IMR-90 (cell line): Measurements from ENCODE around the gene CDH23. TPM values are rescaled to one million over a fixed set of nuclear protein-coding genes. Genes with fewer than 3 reads are reported as not detected.

Experiments used
- ATAC-seq: fragments of 200-7000 bp; cut with Tn5 transposase; 2 replicates; pipeline ENCODE4 v1.9.1; 2020; ENCODE audit warnings: low read depth, mild to moderate bottlenecking, moderate library complexity
- BruUV-seq: library from RNA; stranded (reverse); fragments of 400-500 nt; replicated peaks from 2 replicates; lab custom pipeline; 2021; lab: Mats Ljungman, UMichigan
- CTCF ChIA-PET: fragments of 300-600 bp; formaldehyde crosslinking; extraction: SDS; loops from one replicate; lab custom pipeline; 2021; ENCODE audit warnings: antibody characterized with exemption; lab: Yijun Ruan, JAX
- POLR2A ChIA-PET: fragments of 300-600 bp; sonication (Branson Sonifier 250); formaldehyde crosslinking; loops from one replicate; lab custom pipeline; 2022; ENCODE audit warnings: antibody characterized with exemption; ENCODE audit not compliant: unreplicated experiment; lab: Charles Lee
- DNase-seq: peaks from one replicate; pipeline ENCODE4 v3.0.0; 2013
- H2AFZ ChIP-seq: replicated peaks from 2 replicates; pipeline ENCODE3; 2013; ENCODE audit warnings: low read length, mild to moderate bottlenecking; ENCODE audit not compliant: poor library complexity
- H2AK5ac ChIP-seq: 2 replicates; pipeline ENCODE4 v1.6.1; 2013; ENCODE audit warnings: low read depth, low read length, inconsistent platforms
- H2AK9ac ChIP-seq: replicated peaks from 2 replicates; pipeline ENCODE3; 2013; ENCODE audit warnings: mild to moderate bottlenecking, low read depth, low read length, moderate library complexity; ENCODE audit not compliant: poor library complexity
- H2BK120ac ChIP-seq: 2 replicates; pipeline ENCODE4 v1.6.1; 2013; ENCODE audit warnings: low read depth, low read length, inconsistent platforms
- H2BK15ac ChIP-seq: 3 replicates; pipeline ENCODE4 v1.6.1; 2013; ENCODE audit warnings: low read depth, low read length, inconsistent platforms
- H2BK20ac ChIP-seq: 2 replicates; pipeline ENCODE4 v1.6.1; 2013; ENCODE audit warnings: low read depth, mild to moderate bottlenecking, inconsistent platforms, low read length, moderate library complexity
- H2BK5ac ChIP-seq: 2 replicates; pipeline ENCODE4 v1.6.1; 2013; ENCODE audit warnings: mild to moderate bottlenecking, low read depth, low read length, inconsistent platforms; ENCODE audit not compliant: poor library complexity, severe bottlenecking
- H3K14ac ChIP-seq: replicated peaks from 2 replicates; pipeline ENCODE4 v1.6.1; 2013; ENCODE audit warnings: low read depth, low read length, inconsistent platforms
- H3K18ac ChIP-seq: 2 replicates; pipeline ENCODE4 v1.6.1; 2013; ENCODE audit warnings: low read depth, low read length, control low read depth
- H3K23ac ChIP-seq: 2 replicates; pipeline ENCODE4 v1.6.1; 2013; ENCODE audit warnings: low read depth, low read length, inconsistent platforms
- H3K27ac ChIP-seq: 2 replicates; pipeline ENCODE4 v1.5.1; 2013; ENCODE audit warnings: mild to moderate bottlenecking, control low read depth, low read length; ENCODE audit not compliant: insufficient read depth
- H3K27me3 ChIP-seq: 2 replicates; pipeline ENCODE4 v1.6.1; 2013; ENCODE audit warnings: low read length; ENCODE audit not compliant: control insufficient read depth, insufficient read depth
- H3K36me3 ChIP-seq: 2 replicates; pipeline ENCODE4 v1.6.1; 2013; ENCODE audit warnings: low read length, mixed read lengths; ENCODE audit not compliant: control insufficient read depth, insufficient read depth
- H3K4ac ChIP-seq: 2 replicates; pipeline ENCODE4 v1.6.1; 2013; ENCODE audit warnings: low read depth, low read length, inconsistent platforms
- H3K4me1 ChIP-seq: 2 replicates; pipeline ENCODE4 v1.6.1; 2013; ENCODE audit warnings: low read length, mixed read lengths; ENCODE audit not compliant: control insufficient read depth, insufficient read depth
- H3K4me2 ChIP-seq: 2 replicates; pipeline ENCODE4 v1.6.1; 2013; ENCODE audit warnings: low read depth, mild to moderate bottlenecking, control low read depth, low read length, moderate library complexity
- H3K4me3 ChIP-seq: 2 replicates; pipeline ENCODE4 v1.5.1; 2013; ENCODE audit warnings: low read depth, mild to moderate bottlenecking, control low read depth, low read length, moderate library complexity; ENCODE audit not compliant: insufficient read depth
- H3K56ac ChIP-seq: 2 replicates; pipeline ENCODE4 v1.6.1; 2013; ENCODE audit warnings: low read length, inconsistent platforms; ENCODE audit not compliant: insufficient read depth; ENCODE audit errors: extremely low read depth
- H3K79me1 ChIP-seq, 2 experiments: 2 replicates each; pipeline ENCODE4 v1.6.1; 2013; ENCODE audit warnings: low read length in 2 of 2, inconsistent platforms in 1 of 2, low read depth in 1 of 2
- H3K9ac ChIP-seq: 2 replicates; pipeline ENCODE4 v1.6.1; 2013; ENCODE audit warnings: low read depth, low read length, control low read depth
- H3K9me1 ChIP-seq: 2 replicates; pipeline ENCODE4 v1.6.1; 2013; ENCODE audit warnings: low read length, inconsistent platforms; ENCODE audit not compliant: insufficient read depth
- H3K9me3 ChIP-seq: 2 replicates; pipeline ENCODE4 v1.6.1; 2013; ENCODE audit warnings: low read length; ENCODE audit not compliant: control insufficient read depth, insufficient read depth
- H4K20me1 ChIP-seq: 2 replicates; pipeline ENCODE4 v1.6.1; 2013; ENCODE audit warnings: low read length, inconsistent platforms; ENCODE audit not compliant: insufficient read depth
- H4K5ac ChIP-seq: 2 replicates; pipeline ENCODE4 v1.6.1; 2013; ENCODE audit warnings: mild to moderate bottlenecking, low read depth, low read length, control low read depth
- H4K8ac ChIP-seq, 2 experiments: 2 replicates each; pipeline ENCODE4 v1.6.1; 2013; ENCODE audit warnings: low read depth in 2 of 2, low read length in 2 of 2, control low read depth in 1 of 2, inconsistent platforms in 1 of 2
- H4K91ac ChIP-seq: 2 replicates; pipeline ENCODE4 v1.6.1; 2013; ENCODE audit warnings: low read depth, low read length, inconsistent platforms; ENCODE audit not compliant: insufficient read depth
- CEBPB ChIP-seq: IDR thresholded peaks from 2 replicates; pipeline ENCODE4 v1.6.1; 2012; ENCODE audit warnings: low read depth, low read length, improper control_type of control experiment
- MAFK ChIP-seq: IDR thresholded peaks from 2 replicates; pipeline ENCODE4 v1.6.1; 2012; ENCODE audit warnings: low read depth, low read length, improper control_type of control experiment
- MAZ ChIP-seq: IDR thresholded peaks from 2 replicates; pipeline ENCODE4 v1.6.1; 2012; ENCODE audit warnings: low read depth, mild to moderate bottlenecking, low read length, improper control_type of control experiment, moderate library complexity, borderline replicate concordance
- WGBS, 2 experiments: methylation state at CpG; one replicate each; pipeline versions ENCODE4 v1.1.5 to v1.1.7; 2013; ENCODE audit warnings: missing lambda C conversion rate in 2 of 2; ENCODE audit not compliant: insufficient read length in 1 of 2; ENCODE audit errors: extremely low coverage in 2 of 2; 5-methylcytosine and 5-hydroxymethylcytosine counted together
- dilution Hi-C: fragments of 300-500 bp; cut with HindIII; formaldehyde crosslinking; loops from one replicate; pipeline ENCODE4 v1.14.3; 2018; ENCODE audit warnings: low sequenced_read_pairs; ENCODE audit not compliant: unreplicated experiment
- in situ Hi-C: fragments of 300-500 bp; cut with MboI; formaldehyde crosslinking; loops from 3 replicates; pipeline ENCODE4 v1.14.3; 2019; ENCODE audit warnings: low sequenced_read_pairs, inconsistent platforms, mixed read lengths
- intact Hi-C: fragments of 100-400 bp; cut with micrococcal nuclease; formaldehyde crosslinking; loops from 2 replicates; pipeline ENCODE4 v1.10.0; 2022
- polyA plus RNA-seq, 3 experiments: library from polyadenylated mRNA; depleted of rRNA; stranded (reverse); fragments of >200 nt; gene quantifications; 2 replicates each; pipeline ENCODE4 v1.2.3, GENCODE V29; 2012; ENCODE audit warnings: low replicate concordance in 1 of 3
- total RNA-seq: library from RNA; depleted of rRNA; stranded (reverse); fragments of >200 nt; gene quantifications from 2 replicates; pipeline ENCODE4 v1.2.3, GENCODE V29; 2012
- TF ChIP-seq, protein P1 (sequence below): conservative IDR thresholded peaks from 2 replicates; pipeline ENCODE4 v1.5.1; 2012; ENCODE audit warnings: mild to moderate bottlenecking, low read depth, low read length, improper control_type of control experiment
- TF ChIP-seq, protein P2 (sequence below): fragments of 150-350 bp; IDR thresholded peaks from 2 replicates; pipeline ENCODE4 v1.6.1; 2016; ENCODE audit warnings: low read depth, mild to moderate bottlenecking, low read length, moderate library complexity, borderline replicate concordance

CDH23 gene
- total and polyA plus RNA-seq, 2 of the 4 experiments (the other 2 are of a cell fraction), result under 0.01 to 0.03 TPM

DNA sequence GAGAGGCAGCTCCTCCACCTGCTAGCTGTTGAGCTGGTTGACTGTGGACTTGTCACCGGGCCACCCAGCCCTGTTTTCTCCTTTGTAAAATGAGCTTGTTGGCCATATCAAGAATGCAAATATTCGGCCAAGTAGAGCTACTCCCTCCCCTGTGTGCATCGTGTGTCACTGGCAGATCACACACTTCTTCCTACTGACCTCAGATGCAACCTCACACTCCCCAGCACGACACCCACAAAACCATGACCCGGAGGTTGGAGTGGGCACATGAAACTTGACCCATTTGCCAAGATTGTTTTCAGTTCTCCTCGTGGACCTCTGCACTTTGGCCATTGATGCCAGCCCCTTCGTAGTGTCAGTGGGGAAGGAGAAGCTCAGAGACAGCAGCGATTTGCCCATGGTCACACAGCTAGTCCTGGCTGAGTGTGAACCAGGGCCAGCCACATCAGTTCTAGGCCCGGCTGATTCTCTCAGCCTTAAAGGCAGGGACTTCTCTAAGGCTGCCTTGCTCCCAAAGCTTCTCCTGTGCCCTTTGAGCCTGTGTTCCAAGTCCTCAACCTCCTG lies 101.1 kb downstream of the CDH23 start:
- TF ChIP-seq MAFK, result no peak
- TF ChIP-seq, protein P1, sequence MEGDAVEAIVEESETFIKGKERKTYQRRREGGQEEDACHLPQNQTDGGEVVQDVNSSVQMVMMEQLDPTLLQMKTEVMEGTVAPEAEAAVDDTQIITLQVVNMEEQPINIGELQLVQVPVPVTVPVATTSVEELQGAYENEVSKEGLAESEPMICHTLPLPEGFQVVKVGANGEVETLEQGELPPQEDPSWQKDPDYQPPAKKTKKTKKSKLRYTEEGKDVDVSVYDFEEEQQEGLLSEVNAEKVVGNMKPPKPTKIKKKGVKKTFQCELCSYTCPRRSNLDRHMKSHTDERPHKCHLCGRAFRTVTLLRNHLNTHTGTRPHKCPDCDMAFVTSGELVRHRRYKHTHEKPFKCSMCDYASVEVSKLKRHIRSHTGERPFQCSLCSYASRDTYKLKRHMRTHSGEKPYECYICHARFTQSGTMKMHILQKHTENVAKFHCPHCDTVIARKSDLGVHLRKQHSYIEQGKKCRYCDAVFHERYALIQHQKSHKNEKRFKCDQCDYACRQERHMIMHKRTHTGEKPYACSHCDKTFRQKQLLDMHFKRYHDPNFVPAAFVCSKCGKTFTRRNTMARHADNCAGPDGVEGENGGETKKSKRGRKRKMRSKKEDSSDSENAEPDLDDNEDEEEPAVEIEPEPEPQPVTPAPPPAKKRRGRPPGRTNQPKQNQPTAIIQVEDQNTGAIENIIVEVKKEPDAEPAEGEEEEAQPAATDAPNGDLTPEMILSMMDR, result no peak
- TF ChIP-seq MAZ, result no peak
- TF ChIP-seq CEBPB, result no peak
- TF ChIP-seq, protein P2, sequence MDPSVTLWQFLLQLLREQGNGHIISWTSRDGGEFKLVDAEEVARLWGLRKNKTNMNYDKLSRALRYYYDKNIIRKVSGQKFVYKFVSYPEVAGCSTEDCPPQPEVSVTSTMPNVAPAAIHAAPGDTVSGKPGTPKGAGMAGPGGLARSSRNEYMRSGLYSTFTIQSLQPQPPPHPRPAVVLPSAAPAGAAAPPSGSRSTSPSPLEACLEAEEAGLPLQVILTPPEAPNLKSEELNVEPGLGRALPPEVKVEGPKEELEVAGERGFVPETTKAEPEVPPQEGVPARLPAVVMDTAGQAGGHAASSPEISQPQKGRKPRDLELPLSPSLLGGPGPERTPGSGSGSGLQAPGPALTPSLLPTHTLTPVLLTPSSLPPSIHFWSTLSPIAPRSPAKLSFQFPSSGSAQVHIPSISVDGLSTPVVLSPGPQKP, result no peak
- Histone ChIP-seq H3K56ac (no peak overlapping the region), H3K14ac (no peak overlapping the region), H3K4me1 (no peaks in the 10 kb centered on the region), H3K27me3 (peaks cover 38% of the 10 kb centered on the region), H3K9ac (no peak overlapping the region), H2AK9ac (no peak overlapping the region), H4K20me1 (no peaks in the 10 kb centered on the region), H2AK5ac (no peak overlapping the region), H2BK15ac (no peak overlapping the region), H3K27ac (no peak overlapping the region), H3K79me1 (no peaks in the 10 kb centered on the region), H3K9me3 (no peaks in the 10 kb centered on the region), H3K4ac (no peak overlapping the region), H2BK5ac (no peak overlapping the region), H3K4me3 (no peak overlapping the region), H4K8ac (no peak overlapping the region), H3K9me1 (no peaks in the 10 kb centered on the region), H3K18ac (no peak overlapping the region), H2BK20ac (no peak overlapping the region), H3K36me3 (no peaks in the 10 kb centered on the region), H2AFZ (no peak overlapping the region), H4K5ac (no peak overlapping the region), H4K91ac (no peak overlapping the region), H2BK120ac (no peak overlapping the region), H3K23ac (no peak overlapping the region), H3K4me2 (no peak overlapping the region)
- in situ Hi-C loops (no loop called here), dilution Hi-C loops (no loop called here), intact Hi-C loops (no loop called here)
- CTCF ChIA-PET, result no interaction called here
- no peak for ATAC-seq
- 50% methylated on average over 6 of the region's 9 CpGs; no CpG with 5 or more reads in 1 of the 2 experiments for WGBS, 2 experiments
- POLR2A ChIA-PET, result no interaction called here
- BruUV-seq, result no TSS peak
- no peak for DNase-seq
